Upper lobe of right lung (tissue), 1 donor: ENCODE measurements around the gene KIF22. TPM values are rescaled to one million over a fixed set of nuclear protein-coding genes. Genes with fewer than 3 reads are reported as not detected.

Experiments
- ATAC-seq: fragments of 200-7000 bp; cut with Tn5 transposase; one replicate; pipeline ENCODE4 v1.9.1; 2020; ENCODE audit warnings: mild to moderate bottlenecking, moderate library complexity
- DNase-seq: peaks from one replicate; pipeline ENCODE4 v3.0.0-alpha.2; 2020
- H3K27ac ChIP-seq: fragments of 200-600 bp; one replicate; pipeline ENCODE4 v1.8.0; 2022
- H3K27me3 ChIP-seq: fragments of 200-600 bp; one replicate; pipeline ENCODE4 v1.8.0; 2022; ENCODE audit warnings: mild to moderate bottlenecking
- H3K36me3 ChIP-seq: fragments of 200-600 bp; one replicate; pipeline ENCODE4 v1.8.0; 2022
- H3K4me1 ChIP-seq: fragments of 200-600 bp; one replicate; pipeline ENCODE4 v1.8.0; 2022
- H3K4me3 ChIP-seq: fragments of 200-600 bp; one replicate; pipeline ENCODE4 v1.8.0; 2022; ENCODE audit warnings: mild to moderate bottlenecking
- H3K9me3 ChIP-seq: fragments of 200-600 bp; one replicate; pipeline ENCODE4 v1.8.0; 2022
- CTCF ChIP-seq: fragments of 200-600 bp; IDR thresholded peaks from one replicate; pipeline ENCODE4 v1.8.0; 2022; ENCODE audit warnings: antibody characterized with exemption
- intact Hi-C: fragments of 100-400 bp; cut with DNase I; formaldehyde crosslinking; loops from one replicate; pipeline ENCODE4 v1.11.0; 2022
- total RNA-seq: library from RNA; stranded (reverse); fragmentation: NEBNext Ultra II Directional; extraction: Animal tissue kit (Norgen Biotek cat#: 25700); gene quantifications from one replicate; pipeline ENCODE4 v1.2.1, GENCODE V29; 2021
- donor health status: DM: no; HTN: yes; CAD: no; lungs with severe emphysema.

Gene KIF22
- total RNA-seq, 1 donor from 2014 or later: 19.8 TPM

- Histone ChIP-seq H3K27me3 (no peaks in the 10 kb centered on the region), H3K9me3 (no peaks in the 10 kb centered on the region), H3K36me3 (peaks cover 10% of the 10 kb centered on the region), H3K4me3 (peak overlapping the region; percentile 83), H3K27ac (peak overlapping the region; percentile 94), H3K4me1 (peaks cover 42% of the 10 kb centered on the region)
- DNase-seq (peak; percentile 88), ATAC-seq (peak; percentile 36)
- intact Hi-C loops: no loop called here
- TF ChIP-seq CTCF: no peak
Observed at GRCh38 chr16:29816694-29817441, 26.3 kb downstream of the KIF22 start.

GRCh38 chr16:29818082-29818481, 27.5 kb downstream of the KIF22 start:
- Histone ChIP-seq H3K4me3 (no peak overlapping the region), H3K4me1 (peaks cover 47% of the 10 kb centered on the region), H3K9me3 (no peaks in the 10 kb centered on the region), H3K27ac (no peak overlapping the region), H3K36me3 (peaks cover 10% of the 10 kb centered on the region), H3K27me3 (no peaks in the 10 kb centered on the region)
- DNase-seq: no peak
- ATAC-seq: no peak
- intact Hi-C loops: no loop called here
- TF ChIP-seq CTCF: no peak

- DNase-seq (peak; percentile 67), ATAC-seq (no peak)
- H3K4me1 ChIP-seq: peaks cover 62% of the 10 kb centered on the region
- peak overlapping the region; percentile 84 for H3K4me3 ChIP-seq
- intact Hi-C loops: no loop called here
- peak overlapping the region; percentile 93 for H3K27ac ChIP-seq
- no peaks in the 10 kb centered on the region for H3K27me3 ChIP-seq
- peaks cover 10% of the 10 kb centered on the region for H3K36me3 ChIP-seq
- no peak for TF ChIP-seq CTCF
- H3K9me3 ChIP-seq: no peaks in the 10 kb centered on the region
Observed at GRCh38 chr16:29819506-29819905, 29.0 kb downstream of the KIF22 start.

- intact Hi-C loops: no loop called here
- DNase-seq (peak; percentile 86), ATAC-seq (peak; percentile 55)
- Histone ChIP-seq H3K9me3 (no peaks in the 10 kb centered on the region), H3K4me3 (peak within 1 kb of the TSS; percentile 84), H3K4me1 (peaks cover 62% of the 10 kb centered on the region), H3K36me3 (peaks cover 10% of the 10 kb centered on the region), H3K27ac (peak within 1 kb of the TSS; percentile 93), H3K27me3 (no peaks in the 10 kb centered on the region)
- no peak for TF ChIP-seq CTCF
Observed at GRCh38 chr16:29820271-29820701, 29.7 kb downstream of the KIF22 start, which contains the start of gene MVP. TSS of gene MVP (plus strand) at chr16:29820462. CDS start at chr16:29830550, 10,088 bp downstream.

- H3K4me1 ChIP-seq: peaks cover 68% of the 10 kb centered on the region
- peak overlapping the region; percentile 84 for H3K4me3 ChIP-seq
- intact Hi-C loops: no loop called here
- no peaks in the 10 kb centered on the region for H3K27me3 ChIP-seq
- peak overlapping the region; percentile 93 for H3K27ac ChIP-seq
- no peaks in the 10 kb centered on the region for H3K9me3 ChIP-seq
- peaks cover 10% of the 10 kb centered on the region for H3K36me3 ChIP-seq
- DNase-seq (peak; percentile 91), ATAC-seq (peak; percentile 71)
- no peak for TF ChIP-seq CTCF
Observed at GRCh38 chr16:29820730-29821642, 30.4 kb downstream of the KIF22 start.
